ENCODE results near the gene LYPD6. TPM values are rescaled to one million over a fixed set of nuclear protein-coding genes. Genes with fewer than 3 reads are reported as not detected.

The LYPD6 gene
- total RNA-seq, 1 donor: 4.3 TPM

DNA sequence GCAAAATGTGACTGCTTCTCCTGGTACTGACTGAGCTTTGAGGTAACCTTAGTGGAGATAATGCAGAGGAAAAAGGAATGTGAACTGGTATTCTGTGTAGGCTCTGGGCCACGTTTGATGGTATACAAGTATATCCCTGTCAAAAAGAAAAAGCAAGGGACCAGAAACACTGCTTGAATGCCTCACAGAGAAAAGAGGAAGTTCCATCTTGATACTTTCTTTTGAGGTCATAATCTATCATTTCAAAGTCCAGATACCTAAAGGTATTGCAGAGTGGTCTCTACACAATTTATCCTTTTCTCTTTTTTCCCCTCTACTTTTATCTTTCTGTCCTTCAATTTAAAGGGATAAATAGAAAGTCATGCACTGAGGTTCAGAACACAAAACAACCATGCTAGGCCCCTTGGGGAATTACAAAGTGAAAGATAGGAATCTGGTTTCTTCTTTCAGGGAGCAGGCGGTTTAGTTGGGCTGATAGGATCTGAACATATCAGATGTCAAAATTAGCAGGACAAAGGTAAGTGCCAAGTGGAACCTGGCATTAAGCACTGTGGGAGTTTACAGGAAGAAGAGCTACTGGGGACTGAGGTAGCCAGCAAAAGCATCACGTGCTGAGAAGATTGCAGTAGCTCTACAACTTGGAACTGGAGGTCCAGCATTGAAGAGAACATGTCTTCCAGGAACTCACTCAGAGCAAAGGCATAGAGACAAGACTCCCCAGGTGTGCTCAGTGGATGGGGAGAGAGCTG lies 121.2 kb downstream of the LYPD6 start:
- no peak for DNase-seq (ENCODE audit: low read depth)
- H3K4me3 ChIP-seq (ENCODE audit: low read depth, low read length): no peak overlapping the region
- TF ChIP-seq, protein P1, sequence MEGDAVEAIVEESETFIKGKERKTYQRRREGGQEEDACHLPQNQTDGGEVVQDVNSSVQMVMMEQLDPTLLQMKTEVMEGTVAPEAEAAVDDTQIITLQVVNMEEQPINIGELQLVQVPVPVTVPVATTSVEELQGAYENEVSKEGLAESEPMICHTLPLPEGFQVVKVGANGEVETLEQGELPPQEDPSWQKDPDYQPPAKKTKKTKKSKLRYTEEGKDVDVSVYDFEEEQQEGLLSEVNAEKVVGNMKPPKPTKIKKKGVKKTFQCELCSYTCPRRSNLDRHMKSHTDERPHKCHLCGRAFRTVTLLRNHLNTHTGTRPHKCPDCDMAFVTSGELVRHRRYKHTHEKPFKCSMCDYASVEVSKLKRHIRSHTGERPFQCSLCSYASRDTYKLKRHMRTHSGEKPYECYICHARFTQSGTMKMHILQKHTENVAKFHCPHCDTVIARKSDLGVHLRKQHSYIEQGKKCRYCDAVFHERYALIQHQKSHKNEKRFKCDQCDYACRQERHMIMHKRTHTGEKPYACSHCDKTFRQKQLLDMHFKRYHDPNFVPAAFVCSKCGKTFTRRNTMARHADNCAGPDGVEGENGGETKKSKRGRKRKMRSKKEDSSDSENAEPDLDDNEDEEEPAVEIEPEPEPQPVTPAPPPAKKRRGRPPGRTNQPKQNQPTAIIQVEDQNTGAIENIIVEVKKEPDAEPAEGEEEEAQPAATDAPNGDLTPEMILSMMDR (IDR thresholded peaks at IDR 0.05; ENCODE audit: insufficient read depth, low read depth, low read length): no peak

DNA sequence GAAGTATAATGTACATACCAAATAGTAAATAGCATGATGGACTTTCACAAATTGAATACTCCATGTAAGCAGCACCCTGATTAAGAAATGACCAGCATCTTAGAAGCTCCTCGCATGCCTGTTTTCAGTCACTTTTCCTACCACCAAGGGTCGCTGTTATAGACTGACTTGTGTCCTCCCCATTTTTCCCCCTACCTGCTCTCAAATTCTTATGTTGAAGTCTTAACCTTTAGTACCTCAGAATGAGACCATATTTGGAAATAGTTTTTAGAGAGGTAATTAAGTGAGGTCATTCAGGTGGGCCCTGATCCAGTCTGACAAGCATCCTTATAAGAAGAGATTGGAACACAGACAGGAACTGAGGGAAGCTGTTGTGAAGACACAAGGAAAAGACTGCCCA lies 125.9 kb downstream of the LYPD6 start:
- no peak for DNase-seq (ENCODE audit: low read depth)
- no peak overlapping the region for H3K4me3 ChIP-seq (ENCODE audit: low read depth, low read length)
- TF ChIP-seq, protein P1 (IDR thresholded peaks at IDR 0.05; ENCODE audit: insufficient read depth, low read depth, low read length): no peak

DNA sequence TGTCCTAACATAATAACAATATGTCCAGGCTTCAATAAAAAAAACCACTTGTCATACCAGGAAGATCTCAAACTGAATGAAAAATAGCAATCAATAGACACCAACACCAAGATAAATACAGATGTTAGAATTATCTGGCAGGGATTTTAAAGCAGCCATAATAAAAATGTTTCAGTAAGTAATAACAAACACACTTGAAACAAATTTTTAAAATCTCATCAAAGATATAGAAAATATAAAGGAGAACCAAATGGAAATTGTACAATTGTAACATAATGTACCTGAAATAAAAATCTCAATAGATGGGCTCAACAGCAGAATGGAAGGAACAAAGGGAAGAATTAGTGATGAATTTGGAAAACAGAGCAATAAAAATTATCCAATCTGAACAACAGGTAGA lies 128.1 kb downstream of the LYPD6 start:
- TF ChIP-seq, protein P1 (IDR thresholded peaks at IDR 0.05; ENCODE audit: insufficient read depth, low read depth, low read length): no peak
- DNase-seq (ENCODE audit: low read depth): no peak
- no peak overlapping the region for H3K4me3 ChIP-seq (ENCODE audit: low read depth, low read length)

DNA sequence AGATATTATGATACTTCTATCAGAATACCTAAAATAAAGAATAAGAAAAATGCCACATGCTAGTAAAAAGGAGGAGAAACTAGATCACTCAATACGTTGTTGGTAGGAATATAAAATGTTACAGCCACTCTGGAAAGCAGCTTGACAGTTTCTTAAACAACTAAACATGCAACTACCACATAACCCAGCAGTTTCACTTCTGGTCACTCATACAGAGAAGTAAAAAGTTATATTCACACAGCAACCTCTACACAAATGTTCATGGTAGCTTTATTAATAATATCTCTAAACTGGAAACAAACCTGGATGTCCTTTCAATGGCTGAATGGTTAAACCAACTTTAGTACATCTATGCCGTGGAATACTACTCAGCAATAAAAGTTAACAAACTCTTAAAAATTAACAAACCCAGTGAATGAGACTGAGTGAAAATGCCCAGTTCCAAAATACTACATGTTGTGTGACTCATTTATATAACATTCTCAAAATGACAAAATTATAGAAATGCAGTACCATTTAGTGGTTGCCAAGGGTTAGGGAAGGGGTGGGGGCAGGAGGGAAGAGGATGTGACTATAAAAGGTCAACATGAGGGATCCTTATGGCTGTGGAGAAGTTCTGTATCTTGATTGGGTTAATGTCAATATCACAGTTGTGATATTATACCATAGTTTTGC lies 133.1 kb downstream of the LYPD6 start:
- TF ChIP-seq, protein P1 (IDR thresholded peaks at IDR 0.05; ENCODE audit: insufficient read depth, low read depth, low read length): no peak
- peak; percentile 11 for DNase-seq (ENCODE audit: low read depth)

DNA sequence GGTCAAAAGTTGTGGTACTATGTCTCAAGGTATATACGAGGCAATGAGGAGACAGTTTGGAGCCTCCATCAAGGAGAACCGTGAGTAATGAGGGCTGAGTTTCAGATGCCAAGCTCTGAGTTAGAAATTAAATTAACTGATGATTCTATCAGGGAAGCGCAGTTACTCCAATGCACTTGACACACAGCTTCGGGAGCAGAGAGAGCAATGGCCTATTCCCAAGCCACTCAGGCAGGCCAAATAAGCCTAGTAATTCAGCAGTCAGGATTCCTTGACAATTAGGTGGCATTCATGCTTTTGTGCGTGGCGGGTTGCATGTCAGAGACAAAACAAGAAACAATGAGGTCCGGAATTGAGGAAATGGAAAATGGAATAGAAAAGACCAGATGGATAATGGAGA lies 134.0 kb downstream of the LYPD6 start:
- H3K4me3 ChIP-seq (ENCODE audit: low read depth, low read length): no peak overlapping the region
- no peak for DNase-seq (ENCODE audit: low read depth)
- TF ChIP-seq, protein P1 (IDR thresholded peaks at IDR 0.05; ENCODE audit: insufficient read depth, low read depth, low read length): no peak

More for the DNA sequence above, 133.1 kb downstream of the LYPD6 start:
- no peak overlapping the region for H3K4me3 ChIP-seq (ENCODE audit: low read depth, low read length)

DNA sequence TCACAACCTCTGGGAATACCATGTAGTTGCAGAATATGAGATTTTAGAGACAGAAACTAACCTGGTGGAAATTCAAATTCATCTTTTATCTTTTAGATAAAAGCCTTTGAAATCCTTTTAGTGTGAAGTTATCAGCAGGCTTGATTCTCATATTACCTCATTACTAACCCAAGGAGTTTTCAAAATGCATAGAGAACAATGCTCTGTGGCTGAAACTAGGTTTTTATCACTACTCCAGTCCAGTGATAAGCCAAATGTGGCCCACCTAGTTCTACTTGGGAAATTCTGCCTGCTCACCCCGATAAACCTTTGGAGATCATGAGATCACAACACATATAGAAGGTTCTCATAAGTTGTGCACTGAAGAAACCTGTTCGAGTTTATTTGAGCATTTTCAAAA lies 135.5 kb downstream of the LYPD6 start:
- TF ChIP-seq, protein P1 (IDR thresholded peaks at IDR 0.05; ENCODE audit: insufficient read depth, low read depth, low read length): no peak
- no peak overlapping the region for H3K4me3 ChIP-seq (ENCODE audit: low read depth, low read length)
- peak; percentile 19 for DNase-seq (ENCODE audit: low read depth)

Data from fibroblast of villous mesenchyme (primary cell).